ENCODE data around the gene GON7.

DNA sequence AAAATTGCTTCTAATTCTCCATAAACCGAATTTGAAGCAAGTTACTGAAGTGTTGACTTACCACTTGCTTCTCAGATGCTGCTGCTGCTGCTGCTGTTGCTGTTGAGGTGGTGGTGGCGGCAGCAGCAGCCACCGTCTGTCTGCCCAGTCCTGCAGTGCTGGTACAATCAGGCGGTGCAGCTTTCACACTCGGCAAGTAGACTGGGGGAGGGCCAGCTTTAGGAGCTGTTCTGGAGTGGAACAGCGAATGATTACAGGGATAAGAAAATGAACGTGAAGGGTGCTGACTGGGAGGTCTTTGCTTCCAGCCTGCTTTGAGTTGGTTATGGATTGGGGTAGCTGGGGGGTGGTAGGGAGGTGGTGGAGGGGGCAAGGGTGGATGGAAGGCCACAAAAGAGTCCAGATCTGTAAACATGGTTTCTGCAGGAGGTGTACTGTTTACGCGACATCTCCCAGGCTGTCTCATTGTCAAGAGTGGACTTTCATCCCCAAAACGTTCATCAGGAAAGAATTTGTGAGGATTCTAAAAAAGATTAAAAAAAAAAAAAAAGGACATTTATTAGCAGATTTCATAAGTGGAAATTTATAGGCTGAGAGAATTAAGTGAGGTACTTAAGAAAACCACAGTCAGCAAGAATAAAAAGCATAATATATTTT, 39.0 kb upstream of the GON7 start:
- TF ChIP-seq, protein P1, sequence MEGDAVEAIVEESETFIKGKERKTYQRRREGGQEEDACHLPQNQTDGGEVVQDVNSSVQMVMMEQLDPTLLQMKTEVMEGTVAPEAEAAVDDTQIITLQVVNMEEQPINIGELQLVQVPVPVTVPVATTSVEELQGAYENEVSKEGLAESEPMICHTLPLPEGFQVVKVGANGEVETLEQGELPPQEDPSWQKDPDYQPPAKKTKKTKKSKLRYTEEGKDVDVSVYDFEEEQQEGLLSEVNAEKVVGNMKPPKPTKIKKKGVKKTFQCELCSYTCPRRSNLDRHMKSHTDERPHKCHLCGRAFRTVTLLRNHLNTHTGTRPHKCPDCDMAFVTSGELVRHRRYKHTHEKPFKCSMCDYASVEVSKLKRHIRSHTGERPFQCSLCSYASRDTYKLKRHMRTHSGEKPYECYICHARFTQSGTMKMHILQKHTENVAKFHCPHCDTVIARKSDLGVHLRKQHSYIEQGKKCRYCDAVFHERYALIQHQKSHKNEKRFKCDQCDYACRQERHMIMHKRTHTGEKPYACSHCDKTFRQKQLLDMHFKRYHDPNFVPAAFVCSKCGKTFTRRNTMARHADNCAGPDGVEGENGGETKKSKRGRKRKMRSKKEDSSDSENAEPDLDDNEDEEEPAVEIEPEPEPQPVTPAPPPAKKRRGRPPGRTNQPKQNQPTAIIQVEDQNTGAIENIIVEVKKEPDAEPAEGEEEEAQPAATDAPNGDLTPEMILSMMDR (IDR thresholded peaks at IDR 0.05), result no peak
- TF ChIP-seq POLR2AphosphoS5 (IDR thresholded peaks at IDR 0.05) (no peak), POLR2A (IDR thresholded peaks at IDR 0.05) (no peak)

Measured in sigmoid colon (tissue), 4 donors.